Heart left ventricle (tissue), 13 donors: ENCODE data around the gene ZC3H13.

ENCODE experiments used
- CTCF ChIP-seq, 12 donors: fragments of 200-600 bp; sonication (generic) in 4 of 12; IDR thresholded peaks; one replicate each; pipeline versions ENCODE4 v1.5.0 to v1.8.0; 2018 to 2022; ENCODE audit warnings: antibody characterized with exemption in 12 of 12, mild to moderate bottlenecking in 5 of 12
- POLR2A ChIP-seq, 2 donors: fragments of 450-650 bp; IDR thresholded peaks; one replicate each; pipeline ENCODE4 v1.6.1; 2017; ENCODE audit warnings: antibody characterized with exemption in 2 of 2, mild to moderate bottlenecking in 2 of 2, moderate library complexity in 2 of 2
- donor health status: ischemic (EF 13 %, LVEDD 7.1; RV severe dilation, severe dysfunction).
- donor health status: DM: no; HTN: yes; CAD: no.
- donor health status: DM: no; HTN: no; CAD: no.
- donor health status: ischemic (EF 25% LVEDD 6.9; RV normal size, moderate dysfunction).
- donor health status: ischemic (EF 25% LVEDD 5.7; RV mildly dilated, moderate dysfunction).
- donor health status: ischemic (EF 35%, LVEDD 5.7; RV mildly dilated, moderate dysfunction).
- donor health status: nonischemic (EF 11% LVEDD 7.7; RV severe dilation, severe dysfunction).
- donor health status: DM: yes; HTN: yes; CAD: no.
- donor health status: PGD.
- donor health status: ischemic (EF 29% LVEDD 5.4; RV normal size, mild dysfunction).
- donor health status: nonischemic (EF 23%, LVEDD 6.1; RV moderate dilation, normal function).

- TF ChIP-seq CTCF (IDR thresholded peaks at IDR 0.05) (no peak), POLR2A (IDR thresholded peaks at IDR 0.05) (no peak)
Observed at GRCh38 chr13:45915686-45916439, 136.7 kb downstream of the ZC3H13 start.
